HG03442 (cell line): Measurements from ENCODE around the gene PDCD1.
"Not testable (repeated sequence)": the region's sequence is repeated elsewhere in the genome, so short reads cannot be mapped to it uniquely, and the experiment has no call there.

Experiments used
- ATAC-seq: cut with Tn5 transposase; IDR thresholded peaks from one replicate; pipeline ENCODE4 v1.9.1; 2021; ENCODE audit warnings: mild to moderate bottlenecking, moderate library complexity; ENCODE audit not compliant: unreplicated experiment

Gene PDCD1

DNA sequence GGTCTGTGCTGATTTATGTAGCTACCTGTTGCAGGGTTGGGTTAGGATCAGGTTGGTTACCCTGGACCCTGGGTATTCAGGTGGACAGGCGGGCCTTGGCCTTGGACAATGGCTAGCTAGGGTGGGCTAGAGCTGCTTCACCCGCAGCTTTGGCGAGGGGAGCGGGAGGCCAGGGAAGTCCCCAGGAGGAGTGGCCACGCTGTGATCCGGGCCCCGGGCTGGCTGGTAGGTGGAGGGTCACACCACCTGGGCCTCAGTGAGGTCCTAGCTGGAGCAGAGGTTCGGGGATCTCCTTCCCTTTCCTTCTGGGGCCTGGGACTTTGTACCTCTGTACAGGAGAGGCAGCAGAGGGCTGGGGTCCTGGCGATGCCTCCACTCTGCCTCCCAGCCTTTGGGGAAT is 20.6 kb upstream of the PDCD1 start:
- ATAC-seq, result no peak

DNA sequence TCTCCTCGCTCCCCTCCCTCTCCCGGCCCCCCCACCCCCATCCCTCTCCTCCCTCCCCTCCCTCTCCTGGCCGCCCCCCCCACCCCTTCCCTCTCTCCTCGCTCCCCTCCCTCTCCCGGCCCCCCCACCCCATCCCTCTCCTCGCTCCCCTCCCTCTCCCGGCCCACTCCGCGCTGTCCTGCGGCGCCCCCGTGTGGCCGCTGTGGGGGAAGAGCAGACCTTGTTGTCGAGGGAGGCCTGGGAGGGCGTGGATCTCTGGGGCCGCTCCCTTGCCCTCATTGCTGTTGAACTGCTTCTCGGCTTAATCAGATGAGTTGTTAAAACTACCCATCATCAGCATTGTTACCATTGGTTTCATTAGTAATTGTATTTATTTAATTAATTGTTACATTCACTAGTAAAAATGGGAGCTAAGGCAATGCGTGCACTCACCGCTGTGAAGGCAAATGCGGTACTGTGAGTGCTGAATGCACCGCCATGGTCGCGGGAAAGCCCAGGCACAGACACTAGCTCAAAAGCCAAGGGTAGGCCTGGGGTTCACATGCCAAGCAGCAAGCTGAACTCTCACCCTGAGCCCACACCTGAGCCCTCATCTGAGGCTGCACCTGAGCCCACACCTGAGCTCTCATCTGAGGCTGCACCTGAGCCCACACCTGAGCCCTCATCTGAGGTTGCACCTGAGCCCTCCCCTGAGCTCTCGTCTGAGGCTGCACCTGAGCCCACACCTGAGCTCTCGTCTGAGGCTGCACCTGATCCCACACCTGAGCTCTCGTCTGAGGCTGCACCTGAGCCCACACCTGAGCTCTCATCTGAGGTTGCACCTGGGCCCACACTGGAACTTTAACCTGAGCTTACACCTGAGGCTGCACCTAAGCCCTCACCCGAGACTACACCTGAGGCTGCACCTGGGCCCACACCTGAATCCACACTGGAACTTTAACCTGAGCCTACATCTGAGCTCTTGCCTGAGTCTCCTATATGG is 19.6 kb upstream of the PDCD1 start:
- ATAC-seq, result no peak

DNA sequence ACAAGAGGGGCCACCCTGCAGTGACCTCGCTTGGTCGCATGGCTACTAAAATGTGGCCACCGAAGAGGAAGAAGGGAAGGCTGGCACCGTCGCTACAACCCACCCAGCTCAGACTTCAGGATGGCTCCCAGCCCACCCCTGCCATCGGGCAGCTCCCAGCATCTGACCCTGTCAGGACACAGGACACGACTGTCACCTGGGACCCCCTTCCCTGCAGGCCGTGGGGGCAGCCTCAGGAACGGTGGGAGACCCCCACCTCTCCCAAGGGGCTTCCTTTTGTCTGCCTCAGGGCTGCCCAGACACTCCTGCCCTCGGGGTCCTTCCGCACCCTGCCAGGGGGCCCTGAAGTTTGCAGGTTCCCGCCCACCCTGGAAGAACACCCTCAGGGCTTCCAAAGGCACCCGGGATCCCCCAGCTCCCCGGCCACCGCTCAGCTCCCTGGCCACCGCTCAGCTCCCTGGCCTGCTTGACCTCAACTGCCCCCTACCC is 18.5 kb upstream of the PDCD1 start:
- ATAC-seq, result no peak

DNA sequence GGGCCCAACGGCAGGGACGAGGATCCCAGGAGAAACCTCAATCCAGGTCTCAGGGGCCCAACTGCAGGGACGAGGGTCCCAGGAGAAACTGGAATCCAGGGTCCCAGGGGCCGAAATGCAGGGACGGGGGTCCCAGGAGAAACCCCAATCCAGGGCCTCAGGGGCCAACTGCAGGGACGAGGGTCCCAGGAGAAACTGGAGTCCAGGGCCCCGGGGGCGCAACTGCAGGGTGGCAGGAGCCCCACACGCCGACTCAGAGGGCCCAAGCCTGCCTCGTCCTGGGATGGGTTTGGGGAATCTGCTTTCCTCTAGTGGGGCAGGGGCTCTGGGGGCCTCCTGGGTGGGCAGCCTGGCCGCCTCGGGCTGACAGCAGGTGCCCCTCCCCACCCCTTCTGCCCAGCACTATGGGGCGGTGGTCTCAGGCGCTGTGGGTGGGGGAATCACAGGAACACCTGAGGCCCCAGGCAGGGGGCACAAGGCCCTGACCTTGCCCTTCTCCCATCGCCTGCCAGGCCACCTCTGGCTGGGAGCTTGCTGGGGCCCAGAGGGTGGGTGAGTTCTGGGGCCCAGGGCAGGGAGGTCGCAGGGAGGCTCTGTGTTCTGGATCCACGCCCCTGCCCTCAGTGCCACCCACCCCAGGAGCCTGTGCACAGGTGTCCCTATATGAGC is 18.0 kb upstream of the PDCD1 start:
- no peak for ATAC-seq

DNA sequence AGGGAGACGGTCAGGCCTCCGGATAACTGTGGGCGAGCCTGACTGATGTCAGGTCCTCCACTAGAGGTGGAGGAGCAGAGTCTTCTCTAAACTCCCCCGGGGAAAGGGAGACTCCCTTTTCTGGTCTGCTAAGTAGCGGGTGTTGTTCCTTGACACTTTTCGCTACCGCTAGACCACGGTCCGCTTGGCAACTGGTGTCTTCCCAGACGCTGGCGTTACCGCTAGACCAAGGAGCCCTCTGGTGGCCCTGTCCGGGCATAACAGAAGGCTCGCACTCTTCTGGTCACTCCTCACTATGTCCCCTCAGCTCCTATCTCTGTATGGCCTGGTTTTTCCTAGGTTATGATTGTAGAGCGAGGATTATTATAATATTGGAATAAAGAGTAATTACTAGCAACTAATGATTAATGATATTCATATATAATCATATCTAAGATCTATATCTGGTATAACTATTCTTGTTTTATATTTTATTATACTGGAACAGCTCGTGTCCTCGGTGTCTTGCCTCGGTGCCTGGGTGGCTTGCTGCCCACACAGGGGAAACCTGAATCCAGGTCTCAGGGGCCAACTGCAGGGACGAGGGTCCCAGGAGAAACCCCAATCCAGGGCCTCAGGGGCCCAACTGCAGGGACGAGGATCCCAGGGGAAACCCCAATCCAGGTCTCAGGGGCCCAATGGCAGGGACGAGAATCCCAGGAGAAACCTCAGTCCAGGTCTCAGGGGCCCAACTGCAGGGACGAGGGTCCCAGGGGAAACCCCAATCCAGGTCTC is 17.2 kb upstream of the PDCD1 start:
- ATAC-seq, result not testable (repeated sequence)

DNA sequence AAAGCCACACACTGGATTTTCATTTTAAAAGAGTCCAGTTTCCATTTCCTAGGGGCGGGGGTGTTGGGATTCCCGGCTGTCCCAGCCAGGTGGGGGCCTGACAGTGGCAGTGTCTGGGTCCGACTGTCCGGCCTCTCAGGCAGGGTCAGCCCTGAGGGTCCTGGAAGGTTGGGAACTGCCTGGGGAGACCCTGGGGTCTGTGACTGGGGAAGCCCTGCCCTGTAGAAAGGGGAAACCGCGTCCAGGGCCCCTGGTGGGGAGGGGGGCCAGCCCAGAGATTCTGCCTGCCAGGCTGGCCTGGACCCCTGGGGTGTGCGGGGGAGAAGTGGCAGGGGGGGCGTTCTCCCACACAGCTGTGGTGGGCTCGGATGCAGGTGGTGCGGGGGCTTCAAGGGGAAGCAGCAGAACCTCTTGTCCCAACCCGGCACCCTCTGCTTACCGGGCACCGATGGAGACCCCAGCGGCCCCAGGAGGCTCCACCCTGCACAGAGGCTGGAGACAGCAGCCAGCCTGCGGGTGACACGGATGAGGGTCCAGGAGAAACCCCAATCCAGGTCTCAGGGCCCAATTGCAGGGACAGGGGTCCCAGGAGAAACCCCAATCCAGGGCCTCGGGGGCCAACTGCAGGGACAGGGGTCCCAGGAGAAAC is 15.7 kb upstream of the PDCD1 start:
- no peak for ATAC-seq

DNA sequence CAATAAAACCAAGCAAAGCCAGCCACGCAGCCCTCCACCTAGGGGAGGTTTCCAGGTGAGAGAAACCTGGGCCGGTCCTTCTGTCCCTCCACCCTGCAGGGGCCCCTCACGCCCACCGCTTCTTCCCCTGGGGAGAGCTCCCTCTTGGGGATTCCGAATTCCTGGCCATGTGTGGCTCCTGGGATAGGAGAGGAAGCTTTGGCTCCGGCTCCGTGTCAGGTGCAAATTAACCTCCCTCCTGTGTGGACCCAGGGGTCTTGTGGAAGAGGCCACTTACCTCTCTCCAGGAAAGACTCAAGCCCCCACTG is 15.1 kb upstream of the PDCD1 start:
- ATAC-seq, result no peak

DNA sequence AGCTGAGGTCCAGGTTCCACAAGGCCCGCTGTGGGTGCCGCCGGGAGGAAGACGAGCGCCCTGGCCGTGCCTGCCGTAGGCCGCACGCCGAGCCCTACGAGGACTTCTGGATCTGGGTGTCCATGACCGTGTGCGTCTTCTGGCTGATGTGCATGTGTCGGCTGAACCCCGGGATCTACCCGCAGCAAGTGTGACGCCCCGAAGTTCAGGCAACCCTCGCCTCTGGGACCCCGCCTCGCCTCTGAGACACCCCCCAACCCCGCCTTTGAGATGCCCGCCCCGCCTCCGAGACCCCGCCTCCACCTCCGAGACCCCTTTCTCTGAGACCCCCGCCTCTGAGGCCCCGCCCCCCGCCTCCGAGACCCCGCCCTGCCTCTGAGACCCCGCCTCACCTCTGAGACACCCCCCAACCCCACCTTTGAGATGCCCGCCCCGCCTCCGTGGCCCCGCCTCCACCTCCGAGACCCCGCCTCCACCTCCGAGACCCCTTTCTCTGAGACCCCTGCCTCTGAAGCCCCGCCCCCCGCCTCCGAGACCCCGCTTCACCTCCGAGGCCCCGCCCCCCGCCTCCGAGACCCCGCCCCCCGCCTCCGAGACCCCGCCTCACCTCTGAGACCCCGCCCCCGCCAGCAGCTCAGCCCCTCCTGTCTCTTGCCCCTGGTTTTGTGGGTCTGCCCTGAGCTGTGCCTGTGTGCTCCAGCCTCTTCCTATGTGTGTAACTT is 14.5 kb upstream of the PDCD1 start:
- ATAC-seq, result no peak

DNA sequence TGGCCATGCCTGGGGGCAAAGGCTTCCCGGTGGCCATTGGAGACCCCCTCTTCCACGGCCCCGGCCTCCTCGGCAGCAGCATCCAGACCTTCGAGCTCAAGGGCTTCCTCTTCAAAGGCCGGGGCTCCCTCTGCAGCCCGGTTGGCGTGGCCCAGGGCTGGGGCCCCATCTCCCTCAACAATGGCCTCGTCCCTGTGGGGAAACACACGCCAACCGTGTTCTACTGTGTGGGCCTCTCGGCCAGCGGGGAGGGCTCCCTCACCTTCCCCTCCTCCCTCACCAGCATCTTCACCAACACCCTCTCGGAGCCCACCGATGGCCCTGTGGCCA is 13.6 kb upstream of the PDCD1 start:
- no peak for ATAC-seq

DNA sequence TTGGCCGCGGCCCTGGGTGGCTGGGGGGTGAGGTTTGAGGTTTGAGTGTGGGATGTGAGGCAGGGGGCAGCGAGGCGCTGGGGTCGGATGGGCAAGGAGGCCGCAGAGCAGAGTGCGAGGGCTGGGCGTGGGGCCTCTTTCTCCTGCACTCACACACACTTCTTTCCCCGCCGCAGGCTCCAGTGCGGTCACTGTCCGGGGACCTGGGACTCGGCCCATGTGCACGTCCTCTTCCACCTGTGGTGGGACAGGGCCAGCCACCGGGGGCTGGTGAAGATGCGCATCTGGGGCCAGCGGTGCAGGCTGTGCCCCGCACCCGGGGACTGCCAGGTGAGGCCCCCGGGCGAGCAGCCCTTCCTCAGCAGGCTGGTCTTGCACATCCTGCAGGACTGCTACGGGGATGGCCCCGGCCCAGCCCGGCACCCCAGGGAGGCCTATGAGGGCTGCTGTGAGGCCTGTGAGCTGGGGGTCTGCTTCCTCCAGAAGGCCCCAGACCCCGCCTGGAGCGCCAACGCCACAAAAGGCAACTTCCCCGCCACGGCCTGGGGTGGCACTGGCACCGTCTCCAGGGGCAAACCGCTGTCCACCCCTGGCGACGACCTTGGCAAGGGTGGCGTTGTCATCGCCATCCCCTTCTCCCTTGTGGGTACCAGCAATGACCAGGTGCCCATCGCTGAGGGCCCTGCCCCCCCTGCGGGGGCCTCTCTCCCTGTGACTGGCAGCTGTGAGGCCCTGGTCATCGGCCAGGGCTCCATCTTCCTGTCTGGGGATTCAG is 13.0 kb upstream of the PDCD1 start:
- no peak for ATAC-seq

DNA sequence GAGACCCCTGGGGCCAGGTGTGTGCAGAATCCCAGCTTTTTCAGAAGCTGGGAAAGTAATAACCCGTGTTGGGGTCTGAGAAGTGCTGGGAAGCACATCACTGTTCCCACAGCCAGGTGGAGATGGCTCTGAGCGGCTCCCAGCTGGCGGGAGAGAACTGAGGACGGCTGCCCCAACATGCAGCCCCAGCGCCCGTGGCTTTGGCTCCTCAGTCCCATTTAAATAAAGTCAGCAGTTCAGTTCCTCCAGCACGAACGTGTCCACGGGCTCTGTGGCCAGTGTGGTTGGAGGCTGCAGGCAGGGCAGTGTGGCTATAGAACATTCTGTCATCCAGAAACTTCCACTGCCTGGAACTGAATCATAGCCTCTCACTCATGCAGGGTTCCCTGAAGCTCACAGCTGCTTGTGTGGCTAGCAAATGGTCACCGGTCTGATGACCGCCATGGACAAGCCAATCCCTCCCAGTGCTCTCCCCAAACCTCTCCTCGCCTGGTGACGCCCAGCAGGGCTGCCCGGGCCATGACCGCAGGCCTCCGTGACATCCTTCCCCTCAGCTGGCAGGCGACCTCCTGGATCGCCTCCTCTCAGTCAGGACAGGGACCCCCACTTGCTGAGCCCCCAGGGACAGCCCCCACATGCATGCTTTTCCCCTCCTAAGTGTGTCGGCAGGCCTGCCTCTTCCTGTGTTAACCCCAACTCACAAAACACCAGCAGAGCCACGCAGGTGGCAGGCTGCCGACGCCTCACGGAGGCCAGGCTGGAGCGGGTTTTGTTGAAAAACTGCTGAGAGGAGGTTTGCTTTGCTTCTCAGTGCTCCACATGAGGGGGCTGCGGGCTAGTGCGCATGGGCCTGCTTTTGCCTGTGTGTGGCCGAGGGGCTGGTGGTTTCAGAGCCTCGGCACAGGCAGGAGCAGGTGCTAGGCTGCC is 12.2 kb upstream of the PDCD1 start:
- ATAC-seq, result no peak

DNA sequence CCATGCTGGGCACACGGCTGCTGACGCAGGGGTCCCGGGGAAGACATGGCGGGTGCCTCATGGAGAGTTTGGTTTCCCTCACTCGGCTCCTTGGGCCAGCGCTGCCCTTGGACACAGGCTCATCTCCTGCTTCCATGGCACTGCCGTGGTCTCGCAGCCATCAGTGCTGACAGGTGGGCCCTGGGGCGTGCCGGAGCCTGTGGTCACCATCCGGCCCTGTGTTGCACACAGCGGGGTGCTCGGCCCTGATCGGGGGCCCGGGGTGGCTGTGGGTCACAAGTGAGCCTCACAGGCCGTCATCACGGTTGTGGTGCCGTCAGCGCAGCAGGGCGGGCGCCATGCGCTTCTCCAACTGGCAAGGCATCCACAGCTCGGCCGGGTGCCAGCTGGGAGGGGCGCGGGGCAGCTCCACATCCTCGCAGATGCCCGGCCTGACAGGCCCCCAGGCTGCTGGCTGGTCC is 11.4 kb upstream of the PDCD1 start:
- ATAC-seq, result no peak

DNA sequence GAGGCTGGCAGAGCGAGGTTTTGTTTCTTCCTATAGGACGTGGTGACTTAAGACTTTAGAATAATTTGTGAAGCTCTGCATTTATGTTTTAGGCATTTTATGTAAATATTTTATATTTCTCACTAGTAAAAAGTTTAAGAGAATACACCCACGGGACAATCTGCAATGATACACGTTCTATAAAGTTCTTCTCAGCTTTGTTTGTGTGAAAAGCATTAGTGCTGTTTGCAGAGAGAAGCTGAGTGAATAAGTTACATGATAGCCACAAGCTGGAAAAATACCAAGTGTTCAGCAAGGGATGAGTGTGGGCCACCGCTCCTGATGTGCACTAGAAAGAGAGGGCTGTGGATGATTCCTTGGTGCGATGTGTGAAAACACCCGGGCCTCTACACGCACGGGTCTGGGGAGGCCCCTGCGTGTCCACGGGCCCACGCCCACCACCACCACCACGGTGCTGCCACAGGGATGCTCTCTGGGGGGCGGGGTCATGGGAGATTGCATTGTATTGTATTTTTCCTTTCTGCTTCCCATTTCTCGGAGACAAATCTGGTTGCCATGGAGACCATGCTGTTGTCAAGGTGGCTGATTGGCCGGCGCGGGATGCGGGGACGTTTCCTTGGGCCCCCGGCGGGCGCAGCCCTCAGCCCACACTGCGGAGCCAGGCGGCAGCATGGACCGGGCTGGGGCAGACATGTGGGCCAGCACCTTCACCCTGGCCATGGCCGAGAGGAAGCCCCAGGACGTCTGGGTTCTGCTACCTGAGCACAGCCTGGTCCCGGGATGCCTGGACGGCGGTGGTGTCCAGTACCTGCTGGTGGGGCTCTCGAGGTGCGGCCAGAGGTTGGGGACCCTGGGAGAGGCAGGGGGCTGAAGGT is 10.6 kb upstream of the PDCD1 start, which contains the start of gene RTP5:
TSS of gene RTP5 (plus strand) at position 643 of the 875 bp plus-strand sequence. CDS start at position 671, 28 bp downstream.
- no peak for ATAC-seq

DNA sequence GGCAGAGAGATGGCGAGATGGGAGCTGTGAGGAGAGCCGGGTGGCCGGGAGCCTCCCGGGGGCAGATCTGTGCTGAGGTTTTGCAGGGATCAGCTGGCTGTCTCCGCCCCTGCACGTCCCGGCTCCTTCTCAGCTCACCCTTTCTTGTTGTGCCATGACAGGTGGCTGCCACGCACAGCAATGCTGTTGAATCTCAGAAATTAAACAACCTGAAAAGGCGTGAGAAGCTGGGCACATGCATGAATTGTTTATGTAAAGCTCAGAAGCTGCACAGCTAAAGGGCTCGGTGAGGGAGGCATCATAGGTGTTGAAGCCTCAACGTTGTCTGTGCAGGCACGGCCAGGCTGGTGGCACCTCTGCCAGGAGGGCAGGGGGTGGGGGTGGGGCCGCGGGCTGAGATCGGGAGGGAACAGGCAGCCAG is 10.0 kb upstream of the PDCD1 start:
- no peak for ATAC-seq

DNA sequence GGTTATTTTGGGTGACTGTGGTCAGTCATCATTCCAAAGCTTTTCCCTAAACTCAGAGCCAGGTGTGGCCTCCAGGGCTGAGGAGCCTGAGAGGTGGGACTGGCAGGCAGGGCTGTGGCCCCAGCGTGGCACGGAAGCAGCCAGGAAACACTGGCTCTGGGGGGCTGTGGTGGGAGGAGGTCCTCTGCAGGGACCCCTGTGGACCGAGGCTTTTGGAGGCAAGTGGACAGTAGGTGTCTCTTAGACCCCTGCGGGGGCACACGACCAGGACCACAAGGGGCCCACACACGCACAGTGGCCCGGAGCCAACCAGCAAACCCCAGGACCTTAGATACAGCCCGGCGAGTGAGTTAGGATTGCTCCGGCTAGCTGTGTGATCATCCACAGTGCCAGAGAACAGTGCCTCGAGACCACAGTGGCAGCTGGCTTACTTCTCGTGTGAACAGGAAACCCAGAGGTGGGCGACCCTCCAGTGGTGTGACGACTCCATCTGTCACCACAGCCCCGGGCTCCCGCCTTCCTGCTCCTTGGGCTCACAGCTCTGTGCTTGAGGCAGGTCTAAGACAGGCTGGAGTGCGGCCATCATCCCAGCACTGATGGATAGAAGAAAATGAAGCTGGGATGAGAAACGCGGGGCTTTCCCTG is 9.2 kb upstream of the PDCD1 start:
- ATAC-seq, result no peak

DNA sequence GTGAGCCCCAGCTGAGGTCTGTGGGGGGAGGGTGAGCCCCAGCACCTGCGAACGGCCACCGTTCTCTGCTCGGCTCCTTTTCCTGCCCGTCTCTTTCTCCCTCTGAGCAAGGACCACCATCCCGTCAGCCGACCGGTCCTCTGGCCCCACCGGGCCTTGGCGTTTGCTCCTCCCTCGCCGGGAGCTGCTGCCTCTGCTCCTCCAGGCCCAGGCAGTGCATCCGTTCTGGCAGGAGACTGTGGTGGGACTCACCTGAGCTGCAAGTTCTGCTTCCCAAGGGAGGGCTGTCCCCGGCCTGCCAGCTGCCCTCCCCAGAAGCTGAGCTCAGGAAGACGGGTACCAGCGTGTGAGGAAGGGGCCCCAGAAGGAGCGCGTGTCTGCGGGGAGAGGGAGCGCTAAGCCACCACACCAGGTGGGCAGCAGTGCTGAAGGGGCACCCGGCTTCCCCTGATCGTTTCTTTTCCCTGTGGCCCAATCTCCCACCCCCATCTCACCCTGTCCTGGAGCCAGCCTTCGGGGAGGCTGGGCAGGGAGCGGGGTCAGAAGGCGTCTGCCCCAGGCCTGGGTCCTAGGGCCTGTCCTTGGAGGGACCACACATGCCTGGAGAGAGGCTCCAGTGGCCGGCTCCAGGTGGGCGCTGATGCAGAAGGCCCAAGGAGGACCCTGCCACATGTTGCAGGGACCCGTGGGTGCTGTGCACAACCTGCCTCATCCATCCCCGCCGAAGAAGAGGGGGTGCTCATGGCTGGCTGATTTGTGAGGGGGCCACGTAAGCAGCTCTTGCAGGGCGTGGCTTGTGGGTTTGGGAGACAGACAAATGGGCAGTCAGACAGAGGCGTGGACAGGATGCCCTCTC is 8.3 kb upstream of the PDCD1 start:
- ATAC-seq, result no peak
